OCI-LY3 (cell line): ENCODE data around the gene KAZN.

ENCODE experiments used
- EZH2phosphoT487 ChIP-seq: fragments of 200-600 bp; shearing (Covaris generic); IDR thresholded peaks from 2 replicates; pipeline ENCODE4 v1.6.1; 2018; ENCODE audit warnings: antibody characterized with exemption, mixed run types, low read depth
- TF ChIP-seq, protein P1 (sequence below): fragments of 200-600, 300-600 bp; sonication (generic); IDR thresholded peaks from 2 replicates; pipeline ENCODE4 v1.5.1; 2014; ENCODE audit warnings: antibody characterized with exemption, low read length, low read depth

DNA sequence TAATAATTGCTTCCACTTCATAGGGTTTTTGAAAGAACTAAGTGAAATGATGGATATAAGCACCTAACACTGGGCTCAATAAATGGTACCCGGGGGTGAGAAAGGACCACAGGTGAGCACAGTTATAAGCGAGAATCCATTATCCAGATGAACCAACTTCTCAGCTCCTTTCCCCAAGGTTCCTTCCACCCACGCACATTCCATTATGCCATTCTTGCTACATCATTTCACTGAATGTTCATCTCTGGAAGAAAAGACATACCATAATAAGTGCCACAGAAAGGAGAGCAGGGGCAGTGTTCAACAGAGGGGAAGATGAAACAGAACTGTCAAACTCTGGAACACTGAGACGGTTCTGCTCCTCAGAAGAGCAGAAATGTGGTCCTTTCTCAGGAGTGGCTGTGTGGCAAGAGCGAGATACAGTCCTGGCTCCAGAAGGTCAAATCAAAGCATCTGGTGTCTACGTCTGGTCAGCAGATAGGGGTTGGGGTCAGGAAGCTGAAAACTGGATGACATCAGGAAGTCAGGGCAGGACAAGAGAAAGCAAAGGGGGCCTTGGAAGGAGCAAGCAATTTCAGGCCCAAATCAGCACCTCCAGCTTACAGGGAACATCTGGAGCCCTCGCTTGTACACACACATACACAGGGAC is 299.6 kb downstream of the KAZN start:
- TF ChIP-seq EZH2phosphoT487, result no peak
- TF ChIP-seq, protein P1, sequence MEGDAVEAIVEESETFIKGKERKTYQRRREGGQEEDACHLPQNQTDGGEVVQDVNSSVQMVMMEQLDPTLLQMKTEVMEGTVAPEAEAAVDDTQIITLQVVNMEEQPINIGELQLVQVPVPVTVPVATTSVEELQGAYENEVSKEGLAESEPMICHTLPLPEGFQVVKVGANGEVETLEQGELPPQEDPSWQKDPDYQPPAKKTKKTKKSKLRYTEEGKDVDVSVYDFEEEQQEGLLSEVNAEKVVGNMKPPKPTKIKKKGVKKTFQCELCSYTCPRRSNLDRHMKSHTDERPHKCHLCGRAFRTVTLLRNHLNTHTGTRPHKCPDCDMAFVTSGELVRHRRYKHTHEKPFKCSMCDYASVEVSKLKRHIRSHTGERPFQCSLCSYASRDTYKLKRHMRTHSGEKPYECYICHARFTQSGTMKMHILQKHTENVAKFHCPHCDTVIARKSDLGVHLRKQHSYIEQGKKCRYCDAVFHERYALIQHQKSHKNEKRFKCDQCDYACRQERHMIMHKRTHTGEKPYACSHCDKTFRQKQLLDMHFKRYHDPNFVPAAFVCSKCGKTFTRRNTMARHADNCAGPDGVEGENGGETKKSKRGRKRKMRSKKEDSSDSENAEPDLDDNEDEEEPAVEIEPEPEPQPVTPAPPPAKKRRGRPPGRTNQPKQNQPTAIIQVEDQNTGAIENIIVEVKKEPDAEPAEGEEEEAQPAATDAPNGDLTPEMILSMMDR, result no peak
